H1 (cell line): ENCODE measurements around the gene MPP2.

Experiments used
- ATF2 ChIP-seq: IDR thresholded peaks from 2 replicates; pipeline ENCODE4 v1.6.1; 2012; ENCODE audit warnings: low read length, inconsistent platforms
- BACH1 ChIP-seq: IDR thresholded peaks from 2 replicates; pipeline ENCODE4 v1.6.1; 2012; ENCODE audit warnings: low read length, improper control_type of control experiment
- CTCF ChIP-seq, 3 experiments: IDR thresholded peaks; 1 replicate in 2 of 3; 2 replicates in 1 of 3; pipeline versions ENCODE4 v1.5.1 to v1.6.1; 2011; ENCODE audit warnings: low read length in 3 of 3, mild to moderate bottlenecking in 3 of 3, inconsistent platforms in 2 of 3, low read depth in 1 of 3, moderate library complexity in 1 of 3; ENCODE audit not compliant: insufficient read depth in 1 of 3; ENCODE audit errors: control extremely low read depth in 1 of 3
- POLR2A ChIP-seq, 2 experiments: IDR thresholded peaks; 1 replicate in 1 of 2; 2 replicates in 1 of 2; pipeline ENCODE4 v1.6.1; 2011; ENCODE audit warnings: low read depth in 2 of 2, low read length in 2 of 2, mild to moderate bottlenecking in 2 of 2; ENCODE audit errors: control extremely low read depth in 1 of 2
- POLR2AphosphoS5 ChIP-seq: IDR thresholded peaks from 2 replicates; pipeline ENCODE4 v1.6.1; 2011; ENCODE audit warnings: low read depth, low read length
- RFX5 ChIP-seq: IDR thresholded peaks from 2 replicates; pipeline ENCODE4 v1.6.1; 2011; ENCODE audit warnings: low read depth, low read length, improper control_type of control experiment, borderline replicate concordance
- SP1 ChIP-seq: IDR thresholded peaks from 2 replicates; pipeline ENCODE4 v1.6.1; 2011; ENCODE audit warnings: low read depth, low read length
- YY1 ChIP-seq: IDR thresholded peaks from 2 replicates; pipeline ENCODE4 v1.6.1; 2011; ENCODE audit warnings: low read depth, mild to moderate bottlenecking, low read length
- ZNF274 ChIP-seq: IDR thresholded peaks from 2 replicates; pipeline ENCODE4 v1.7.0; 2012; ENCODE audit warnings: low read length, borderline replicate concordance; ENCODE audit errors: extremely low read depth

GRCh38 chr17:43927060-43927864 is 19.9 kb upstream of the MPP2 start:
- TF ChIP-seq ATF2: no peak
- TF ChIP-seq POLR2AphosphoS5: no peak
- TF ChIP-seq CTCF (IDR thresholded peaks at IDR 0.05; ENCODE audit: control extremely low read depth in 1 of 3, insufficient read depth in 1 of 3, low read depth in 1 of 3, low read length in 3 of 3): no peak
- no peak for TF ChIP-seq RFX5
- TF ChIP-seq SP1: no peak
- no peak for TF ChIP-seq BACH1
- no peak for TF ChIP-seq POLR2A (IDR thresholded peaks at IDR 0.05; ENCODE audit: control extremely low read depth in 1 of 2, low read depth in 2 of 2, low read length in 2 of 2)
- TF ChIP-seq ZNF274: no peak
- TF ChIP-seq YY1: no peak
